Vein endothelial cell (primary cell): ENCODE results near the gene CFAP52. TPM values are rescaled to one million over a fixed set of nuclear protein-coding genes. Genes with fewer than 3 reads are reported as not detected.

Experiments used
- total RNA-seq: library from RNA; depleted of rRNA; stranded (reverse); fragments of >200 nt; gene quantifications from 2 replicates; pipeline ENCODE4 v1.2.3, GENCODE V29; 2012

Gene CFAP52, protein sequence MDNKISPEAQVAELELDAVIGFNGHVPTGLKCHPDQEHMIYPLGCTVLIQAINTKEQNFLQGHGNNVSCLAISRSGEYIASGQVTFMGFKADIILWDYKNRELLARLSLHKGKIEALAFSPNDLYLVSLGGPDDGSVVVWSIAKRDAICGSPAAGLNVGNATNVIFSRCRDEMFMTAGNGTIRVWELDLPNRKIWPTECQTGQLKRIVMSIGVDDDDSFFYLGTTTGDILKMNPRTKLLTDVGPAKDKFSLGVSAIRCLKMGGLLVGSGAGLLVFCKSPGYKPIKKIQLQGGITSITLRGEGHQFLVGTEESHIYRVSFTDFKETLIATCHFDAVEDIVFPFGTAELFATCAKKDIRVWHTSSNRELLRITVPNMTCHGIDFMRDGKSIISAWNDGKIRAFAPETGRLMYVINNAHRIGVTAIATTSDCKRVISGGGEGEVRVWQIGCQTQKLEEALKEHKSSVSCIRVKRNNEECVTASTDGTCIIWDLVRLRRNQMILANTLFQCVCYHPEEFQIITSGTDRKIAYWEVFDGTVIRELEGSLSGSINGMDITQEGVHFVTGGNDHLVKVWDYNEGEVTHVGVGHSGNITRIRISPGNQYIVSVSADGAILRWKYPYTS
- 0.48 TPM in 1 of 2 replicates, not detected in the other for total RNA-seq

DNA sequence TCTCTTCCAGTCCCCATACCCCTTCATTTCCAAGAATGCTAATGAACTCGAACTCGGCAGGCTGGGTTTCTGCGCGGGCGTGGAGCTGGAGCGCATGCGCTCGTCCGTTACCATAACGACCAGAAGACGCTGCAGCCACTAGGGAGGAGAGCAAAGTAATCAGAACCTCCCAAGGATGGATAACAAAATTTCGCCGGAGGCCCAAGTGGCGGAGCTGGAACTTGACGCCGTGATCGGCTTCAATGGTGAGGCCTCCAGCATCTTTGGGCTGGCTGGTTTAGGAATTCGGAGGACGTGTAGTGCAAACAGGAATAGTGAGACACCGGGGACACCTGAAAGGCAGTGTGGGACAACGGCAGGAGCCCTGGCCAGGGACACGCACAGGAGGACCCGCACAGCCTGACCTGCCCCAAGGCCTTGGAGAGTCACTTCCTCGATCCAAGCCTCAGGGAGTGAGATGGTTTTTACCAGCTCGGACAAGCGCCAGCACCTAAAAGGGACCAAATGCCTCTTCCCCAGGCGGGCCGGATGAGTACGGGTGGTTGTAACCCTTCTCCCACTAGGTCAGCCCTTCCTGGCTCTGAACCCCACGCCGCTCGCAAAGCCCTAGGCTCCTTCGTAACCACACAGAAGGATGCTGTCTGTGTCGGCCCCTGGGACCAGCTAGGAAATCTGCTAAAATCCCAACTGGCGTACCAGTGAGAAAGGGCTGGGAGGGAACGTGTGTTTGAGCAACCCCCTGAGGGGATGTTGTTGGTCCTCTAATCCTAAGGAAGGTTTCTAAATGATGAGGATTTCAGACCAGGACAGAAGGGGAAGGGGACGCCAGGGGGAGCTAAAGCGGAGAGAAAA lies at the start of gene CFAP52:
CFAP52 (plus strand) TSS at position 122 of the 852 bp plus-strand sequence; CDS start at position 176, 54 bp downstream.

GRCh38 chr17:9575381-9576101 lies 901 bp upstream of the CFAP52 start, which contains the start of gene STX8:
TSS of gene STX8 (minus strand) at chr17:9575820. CDS start at chr17:9575808, 12 bp downstream.

GRCh38 chr17:9644910-9645751 lies 68.7 kb downstream of the CFAP52 start, which contains the start of gene USP43:
TSS of gene USP43 (plus strand) at chr17:9645517. CDS start at chr17:9645633, 116 bp downstream.

Other genes starting within 250 kb of the CFAP52 start
- 55.9 and 64.7 TPM in 2 replicates for gene STX8, start 822 bp upstream of the CFAP52 start, total RNA-seq
- 0.10 and 0.98 TPM in 2 replicates for gene USP43, start 68.9 kb downstream of the CFAP52 start, total RNA-seq
- gene DHRS7C, start 214.9 kb downstream of the CFAP52 start, total RNA-seq, result not detected in 2 replicates
- gene GSG1L2, start 245.4 kb downstream of the CFAP52 start, total RNA-seq, result not detected in 2 replicates
- not detected in 2 replicates for gene GLP2R, start 249.3 kb downstream of the CFAP52 start, total RNA-seq